ENCODE measurements around the gene WFDC1.

DNA sequence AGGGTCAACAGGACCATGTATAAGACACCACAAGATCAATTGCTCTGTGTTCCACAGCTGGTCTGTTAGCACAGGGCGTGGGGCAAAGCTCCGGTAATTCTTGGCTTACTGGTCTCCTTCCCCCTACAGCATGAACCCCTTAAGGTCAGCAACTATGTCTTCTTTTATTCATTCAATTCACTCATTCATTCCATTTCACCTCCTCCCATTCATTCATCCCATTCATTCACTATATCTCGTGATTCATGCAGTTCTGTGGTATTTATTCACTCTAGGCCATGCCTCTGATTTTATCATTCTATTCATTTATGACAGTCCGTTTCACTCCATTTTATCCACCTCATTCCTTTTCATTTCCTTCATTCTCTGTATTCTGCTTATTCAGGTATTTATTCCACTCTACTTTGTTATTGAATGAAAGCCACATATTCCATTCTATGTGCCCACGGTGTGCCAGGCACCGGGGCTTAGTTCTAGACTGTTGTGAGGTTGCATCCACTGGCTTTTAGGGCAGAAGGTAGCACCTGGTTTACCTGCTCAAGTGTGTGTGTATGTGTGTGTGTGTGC, 19.0 kb upstream of the WFDC1 start:
- no peak for TF ChIP-seq USF2 (IDR thresholded peaks at IDR 0.05; ENCODE audit: borderline replicate concordance, low read depth, low read length)
- no peak for TF ChIP-seq BRCA1 (IDR thresholded peaks at IDR 0.05; ENCODE audit: low read depth, low read length)
- no peak for TF ChIP-seq TAF1 (IDR thresholded peaks at IDR 0.05; ENCODE audit: borderline replicate concordance, low read depth, low read length)
- no peak for TF ChIP-seq CTCF (IDR thresholded peaks at IDR 0.05 in 2 of 3, conservative IDR thresholded peaks at IDR 0.05 in 1 of 3; ENCODE audit: control insufficient read depth in 2 of 3, extremely low read depth in 1 of 3, insufficient read depth in 1 of 3, low read depth in 3 of 3, low read length in 3 of 3)
- TF ChIP-seq SMC3 (IDR thresholded peaks at IDR 0.05; ENCODE audit: borderline replicate concordance, low read length), result no peak
- TF ChIP-seq SREBF2 (IDR thresholded peaks at IDR 0.05; ENCODE audit: low read length), result no peak
- no peak for TF ChIP-seq POLR2AphosphoS5 (IDR thresholded peaks at IDR 0.05; ENCODE audit: low read length)
- no peak for TF ChIP-seq CHD2 (IDR thresholded peaks at IDR 0.05; ENCODE audit: borderline replicate concordance, low read depth, low read length)
- TF ChIP-seq POLR2A (IDR thresholded peaks at IDR 0.05; ENCODE audit: low read depth, low read length), result no peak
- TF ChIP-seq SPI1 (IDR thresholded peaks at IDR 0.05; ENCODE audit: borderline replicate concordance, insufficient read depth, low read depth, low read length), result no peak
- TF ChIP-seq MAX (IDR thresholded peaks at IDR 0.05; ENCODE audit: low read depth, low read length), result no peak
